Stimulated activated CD8-positive, alpha-beta memory T cell treated with anti-CD3 and anti-CD28 coated beads, Interleukin-4, amount 100 ng/mL, for 48 hours (primary cell): Measurements from ENCODE around the gene CEP135.
"Not testable (repeated sequence)": the region's sequence is repeated elsewhere in the genome, so short reads cannot be mapped to it uniquely, and the experiment has no call there.

ENCODE experiments used
- DNase-seq: peaks from one replicate; pipeline ENCODE4 v3.0.0-alpha.2; 2020

Gene CEP135

GRCh38 chr4:56026596-56026995 is 77.9 kb downstream of the CEP135 start:
- no peak for DNase-seq

GRCh38 chr4:56028165-56028564 is 79.4 kb downstream of the CEP135 start:
- DNase-seq: no peak

GRCh38 chr4:56038487-56039162 is 89.9 kb downstream of the CEP135 start:
- DNase-seq: no peak

GRCh38 chr4:56040842-56041241 is 92.1 kb downstream of the CEP135 start:
- no peak for DNase-seq

- no peak for DNase-seq
These were observed 93.5 kb downstream of the CEP135 start for GRCh38 chr4:56042225-56042624.

GRCh38 chr4:56048383-56048701 is 99.6 kb downstream of the CEP135 start:
- DNase-seq: no peak

- peak; percentile 58 for DNase-seq
These were observed 100.1 kb downstream of the CEP135 start for GRCh38 chr4:56048702-56049431.

GRCh38 chr4:56050625-56051024 is 101.9 kb downstream of the CEP135 start:
- DNase-seq: no peak

GRCh38 chr4:56051029-56051709 is 102.4 kb downstream of the CEP135 start:
- no peak for DNase-seq

- no peak for DNase-seq
These were observed 102.9 kb downstream of the CEP135 start for GRCh38 chr4:56051710-56052075.

GRCh38 chr4:56052481-56052880 is 103.7 kb downstream of the CEP135 start:
- no peak for DNase-seq

- DNase-seq: no peak
These were observed 104.2 kb downstream of the CEP135 start for GRCh38 chr4:56052966-56053365.

- DNase-seq: no peak
These were observed 106.6 kb downstream of the CEP135 start for GRCh38 chr4:56055027-56055977.

- no peak for DNase-seq
These were observed 107.2 kb downstream of the CEP135 start for GRCh38 chr4:56055991-56056390.

GRCh38 chr4:56058555-56058954 is 109.8 kb downstream of the CEP135 start:
- no peak for DNase-seq

- DNase-seq: no peak
These were observed 111.3 kb downstream of the CEP135 start for GRCh38 chr4:56060036-56060435.

- DNase-seq: no peak
These were observed 113.4 kb downstream of the CEP135 start for GRCh38 chr4:56062106-56062505.

GRCh38 chr4:56062526-56063145 is 113.9 kb downstream of the CEP135 start:
- DNase-seq: no peak

GRCh38 chr4:56066493-56066892 is 117.7 kb downstream of the CEP135 start:
- DNase-seq: no peak

GRCh38 chr4:56067826-56068225 is 119.1 kb downstream of the CEP135 start:
- DNase-seq: no peak

GRCh38 chr4:56072730-56073129 is 124.0 kb downstream of the CEP135 start:
- DNase-seq: not testable (repeated sequence)

- DNase-seq: no peak
These were observed 128.9 kb downstream of the CEP135 start for GRCh38 chr4:56077676-56078075.

GRCh38 chr4:56078866-56079265 is 130.1 kb downstream of the CEP135 start:
- DNase-seq: no peak
